Stimulated activated CD4-positive, alpha-beta T cell treated with anti-CD3 and anti-CD28 coated beads, Interleukin-2, amount 100 ng/mL, for 48 hours (primary cell): Measurements from ENCODE around the gene LAT.
"Not testable (repeated sequence)": the region's sequence is repeated elsewhere in the genome, so short reads cannot be mapped to it uniquely, and the experiment has no call there.

Experiments
- DNase-seq, 2 donors: peaks; one replicate each; pipeline ENCODE4 v3.0.0-alpha.2; 2020

The LAT gene

GRCh38 chr16:28977703-28978662 is 6.9 kb upstream of the LAT start:
- no peak for DNase-seq

- DNase-seq: not testable (repeated sequence)
Observed at GRCh38 chr16:28980330-28980729, 4.5 kb upstream of the LAT start.

GRCh38 chr16:28980929-28981328 is 3.9 kb upstream of the LAT start:
- DNase-seq: no peak

- peak; percentile 64 to 73 for DNase-seq
Observed at GRCh38 chr16:28981517-28981916, 3.3 kb upstream of the LAT start.

GRCh38 chr16:28982418-28982817 is 2.4 kb upstream of the LAT start:
- DNase-seq: no peak

GRCh38 chr16:28982949-28983348 is 1.9 kb upstream of the LAT start:
- no peak for DNase-seq

GRCh38 chr16:28983644-28984043 is 1.2 kb upstream of the LAT start:
- DNase-seq: no peak

GRCh38 chr16:28984091-28984490 is 761 bp upstream of the LAT start:
- DNase-seq: no peak

GRCh38 chr16:28985211-28986041 is 574 bp downstream of the LAT start:
- peak in 1 of 2 donors; percentile 23 for DNase-seq

- DNase-seq: no peak
Observed at GRCh38 chr16:28986046-28986445, 1.2 kb downstream of the LAT start.

GRCh38 chr16:28986492-28986891 is 1.6 kb downstream of the LAT start:
- DNase-seq: no peak

GRCh38 chr16:28987170-28987853 is 2.5 kb downstream of the LAT start:
- DNase-seq: no peak

GRCh38 chr16:28989363-28989762 is 4.5 kb downstream of the LAT start:
- DNase-seq: no peak

GRCh38 chr16:28990375-28991040 is 5.7 kb downstream of the LAT start:
- DNase-seq: peak; percentile 53 to 63

GRCh38 chr16:28991687-28992086 is 6.8 kb downstream of the LAT start:
- DNase-seq: no peak

GRCh38 chr16:28992496-28992895 is 7.6 kb downstream of the LAT start:
- DNase-seq: no peak

GRCh38 chr16:28998837-28999236 is 14.0 kb downstream of the LAT start:
- no peak for DNase-seq

GRCh38 chr16:28999577-28999976 is 14.7 kb downstream of the LAT start:
- no peak for DNase-seq

GRCh38 chr16:29000019-29000418 is 15.2 kb downstream of the LAT start:
- no peak for DNase-seq

GRCh38 chr16:29004496-29005139 is 19.8 kb downstream of the LAT start:
- not testable (repeated sequence) for DNase-seq

- DNase-seq: peak; percentile 60 to 63
Observed at GRCh38 chr16:29007730-29008593, 23.1 kb downstream of the LAT start.
